Limb (tissue), 2 donors: ENCODE data around the gene CST7.

Experiments used
- DNase-seq, 2 donors: peaks; one replicate each; pipeline ENCODE4 v3.0.0-alpha.2; 2016; ENCODE audit errors: extremely low spot score in 2 of 2

The CST7 gene

DNA sequence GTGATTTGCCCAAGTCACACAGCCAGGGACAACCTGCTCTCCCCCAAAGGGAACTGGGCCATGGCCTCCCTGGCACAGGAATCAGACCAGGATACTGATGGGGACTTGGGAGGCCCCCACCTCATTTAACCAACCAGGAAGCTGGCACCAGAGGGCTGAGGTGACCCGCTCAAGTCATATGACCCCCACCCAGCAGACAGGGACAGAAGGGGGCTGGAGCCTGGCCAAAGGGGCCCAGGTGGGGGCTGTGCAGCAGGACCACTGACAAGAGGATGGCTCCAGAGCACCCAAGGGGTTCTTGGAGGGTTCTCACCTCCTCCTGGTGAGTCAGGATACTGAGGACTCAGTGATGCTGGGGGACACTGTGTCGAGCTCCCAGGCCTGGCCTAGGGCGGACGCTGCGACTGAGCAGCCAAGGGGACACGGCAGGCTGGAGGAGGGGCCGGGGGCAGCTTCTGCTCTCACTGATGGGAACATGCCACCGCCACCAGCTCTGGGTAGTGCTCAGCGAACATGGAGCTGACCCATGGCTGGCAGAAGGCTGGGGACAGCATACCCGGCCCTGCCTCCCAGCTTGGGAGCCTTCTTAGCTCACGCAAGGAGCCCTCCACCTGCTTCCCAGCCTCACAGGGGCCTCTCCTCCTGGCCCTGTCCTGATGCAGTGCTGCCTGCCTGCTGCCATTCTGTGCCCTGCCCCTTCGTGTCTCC, 1.2 kb downstream of the CST7 start:
- DNase-seq, result peak in 1 of 2 donors; percentile 28

DNA sequence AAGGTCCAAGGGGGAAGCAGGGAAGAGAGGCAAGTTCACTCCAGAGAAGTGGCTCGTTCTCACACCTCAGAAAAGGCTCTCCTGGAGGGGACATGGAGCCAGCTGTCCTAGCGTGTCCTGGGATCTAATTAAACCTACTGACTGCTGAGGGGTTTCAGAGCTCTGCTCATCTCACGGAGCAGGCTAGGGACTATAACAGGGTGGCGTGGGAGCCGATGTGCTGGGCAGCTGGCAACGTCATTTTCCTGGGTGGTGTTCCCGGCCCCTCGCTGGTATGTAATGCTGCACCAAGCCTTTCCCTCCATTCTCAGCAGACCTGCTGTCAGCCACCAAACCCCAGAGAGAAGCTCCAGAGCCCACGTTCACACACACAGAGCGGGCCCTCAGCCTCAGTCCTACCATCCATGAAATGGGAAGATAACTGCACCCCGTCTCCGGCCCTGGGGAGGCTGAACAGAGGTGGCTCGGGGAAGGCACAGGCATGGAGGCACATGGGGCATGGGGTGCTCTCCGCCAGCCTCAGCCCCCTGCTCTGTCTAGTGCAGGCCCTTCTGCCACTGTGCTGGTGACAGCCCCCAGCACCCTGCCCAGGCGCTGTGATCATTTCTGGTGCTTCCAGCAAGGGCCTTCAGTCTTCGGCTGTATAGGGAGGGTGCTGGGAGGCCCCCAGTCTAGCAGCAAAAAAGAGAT, 1.9 kb downstream of the CST7 start:
- peak in 1 of 2 donors; percentile 29 for DNase-seq

DNA sequence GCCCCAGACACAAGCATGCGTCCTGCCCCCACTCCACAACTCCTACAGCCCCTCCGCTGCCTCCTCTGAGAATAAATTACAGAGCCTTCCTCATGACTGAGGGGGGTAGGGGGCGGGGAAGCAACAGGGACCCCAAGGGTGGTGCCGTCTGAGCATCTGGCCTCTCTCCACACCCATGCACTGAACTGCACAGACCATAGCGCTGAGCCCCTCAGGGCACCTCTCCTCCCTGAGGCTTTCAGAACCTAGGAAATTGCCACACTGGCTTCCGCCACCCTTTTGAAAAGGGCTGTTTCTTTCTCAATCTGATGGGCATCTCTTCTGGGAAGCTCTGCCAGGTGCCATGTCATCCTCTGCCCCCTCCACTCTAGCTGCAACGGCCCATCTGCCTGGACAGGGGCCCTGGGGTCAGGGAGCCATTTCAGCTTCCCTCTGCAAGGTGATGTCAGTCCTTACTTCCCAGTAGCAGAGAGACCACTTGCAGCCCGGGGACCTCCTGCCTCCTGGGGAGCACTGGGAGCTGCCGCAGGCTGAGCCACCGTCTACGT, 2.5 kb downstream of the CST7 start:
- DNase-seq, result peak in 1 of 2 donors; percentile 18

DNA sequence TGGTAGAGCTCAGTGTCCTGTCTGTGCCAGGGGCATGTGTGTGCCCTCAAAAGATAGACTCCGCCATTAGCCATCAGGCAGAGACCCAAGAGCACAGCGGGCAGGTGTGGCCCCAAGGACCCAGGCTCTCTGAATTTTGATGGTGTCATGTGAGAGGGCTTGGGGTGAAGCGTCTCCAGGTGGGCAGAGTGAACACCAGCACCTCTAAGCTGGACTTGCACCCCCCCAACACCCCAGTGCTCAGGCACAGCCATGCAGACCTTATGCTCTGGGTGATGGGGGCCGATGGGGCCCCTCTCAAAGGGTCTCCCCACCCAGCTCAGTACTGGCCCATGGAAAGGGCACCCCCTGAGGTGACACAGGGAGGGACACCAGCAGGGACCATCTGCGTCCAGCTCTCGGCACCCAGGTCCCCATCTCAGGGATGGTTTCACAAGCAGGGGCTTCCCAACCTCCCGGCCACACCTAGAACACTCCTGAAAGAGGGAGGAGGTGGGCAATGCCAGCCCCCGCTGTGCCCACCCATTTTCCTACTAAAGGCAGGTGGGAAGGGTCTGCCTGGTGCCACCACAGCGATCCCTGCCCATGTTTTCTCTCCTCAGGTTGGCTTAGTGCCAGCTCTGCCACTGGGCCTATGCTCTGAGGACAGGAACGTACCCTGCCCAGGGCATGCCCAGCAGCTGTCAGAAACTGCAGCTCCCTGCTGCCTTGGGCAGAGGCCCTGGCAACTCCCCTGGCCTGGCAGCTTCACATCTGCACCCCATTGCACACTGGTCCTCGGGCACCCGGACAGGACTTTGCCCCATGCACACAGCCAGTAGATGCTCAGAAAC, 3.5 kb downstream of the CST7 start:
- DNase-seq, result peak in 1 of 2 donors; percentile 29

DNA sequence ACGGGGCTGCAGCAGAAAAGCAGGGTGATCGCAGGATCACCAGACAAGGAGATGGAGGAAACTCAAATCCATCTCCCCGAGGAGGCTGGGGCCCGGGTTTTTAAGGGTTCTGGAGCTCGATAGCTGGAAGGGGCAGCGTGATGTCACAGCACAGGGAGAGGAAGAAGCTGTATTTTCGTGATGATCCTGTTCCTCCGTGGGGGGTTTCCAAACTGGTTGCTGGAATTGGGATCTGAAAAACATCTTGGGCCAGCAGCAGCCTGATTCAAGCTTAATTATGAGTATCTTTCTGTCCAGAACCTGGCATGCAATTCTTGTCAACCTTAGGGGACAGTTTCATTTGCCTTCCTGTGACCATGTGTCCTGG, 4.1 kb downstream of the CST7 start:
- no peak for DNase-seq

DNA sequence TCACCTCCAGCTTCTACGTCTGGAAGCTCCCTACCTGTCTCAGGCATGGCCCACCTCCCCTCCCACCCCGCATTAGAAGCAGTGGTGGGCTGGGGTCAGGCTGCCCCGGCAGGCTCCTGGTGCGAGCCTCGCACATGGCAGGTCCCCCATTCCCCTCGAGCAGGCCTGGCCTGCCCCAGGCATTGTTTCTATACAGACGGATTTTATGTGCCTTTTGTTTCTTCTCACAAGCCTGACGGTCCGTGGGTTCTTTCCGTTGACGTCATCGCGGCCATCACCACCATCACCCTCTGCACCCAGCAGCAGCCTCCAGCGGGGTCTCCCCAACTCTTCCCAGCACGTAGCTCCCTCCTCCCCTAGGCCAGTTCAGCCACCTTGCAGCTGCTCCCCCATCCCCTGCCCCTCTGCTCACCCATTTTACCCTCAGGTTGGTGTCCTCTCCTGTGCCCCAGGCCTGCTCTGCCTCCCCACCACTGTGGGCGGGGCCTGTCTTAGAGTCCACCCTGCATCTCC, 4.6 kb downstream of the CST7 start:
- peak in 1 of 2 donors; percentile 26 for DNase-seq

DNA sequence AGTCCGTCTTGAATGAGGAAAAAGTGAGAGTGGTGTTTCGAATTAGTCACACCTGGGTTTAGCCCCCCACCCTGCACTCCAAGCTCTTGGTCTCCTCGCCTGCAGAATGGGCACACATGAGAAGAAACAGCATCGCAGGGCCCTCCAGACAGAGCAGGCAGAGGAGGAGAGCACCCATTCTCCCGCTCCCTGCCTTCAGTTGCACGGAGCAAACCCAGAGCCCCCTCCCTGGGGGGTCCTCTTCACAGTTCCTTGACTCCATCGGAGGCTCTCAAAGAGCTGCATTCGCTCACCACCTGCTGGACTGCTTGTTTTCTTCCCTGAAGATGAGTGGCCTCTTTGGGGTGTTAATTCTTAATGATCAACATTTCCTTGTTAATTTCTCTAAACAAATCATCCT, 5.1 kb downstream of the CST7 start:
- DNase-seq, result peak in 1 of 2 donors; percentile 20

DNA sequence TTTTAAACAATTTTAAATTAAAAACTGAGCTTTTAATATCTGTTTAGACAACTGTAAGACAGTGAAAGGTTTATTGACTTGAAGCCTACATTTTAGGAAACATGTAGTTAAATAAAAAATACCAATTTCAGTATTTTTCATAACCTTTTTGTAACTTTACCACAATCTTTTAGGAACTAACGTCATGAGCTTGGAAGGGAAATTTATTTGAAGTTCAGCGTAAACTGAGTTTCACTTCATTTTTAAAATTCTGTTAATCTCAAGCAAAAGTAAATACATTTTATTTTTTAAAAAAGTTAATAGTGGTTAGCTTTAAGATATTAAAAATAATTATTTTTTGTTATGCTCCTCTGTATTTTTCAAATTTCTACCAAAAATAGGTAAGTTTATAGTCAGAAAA, 5.5 kb downstream of the CST7 start:
- no peak for DNase-seq

DNA sequence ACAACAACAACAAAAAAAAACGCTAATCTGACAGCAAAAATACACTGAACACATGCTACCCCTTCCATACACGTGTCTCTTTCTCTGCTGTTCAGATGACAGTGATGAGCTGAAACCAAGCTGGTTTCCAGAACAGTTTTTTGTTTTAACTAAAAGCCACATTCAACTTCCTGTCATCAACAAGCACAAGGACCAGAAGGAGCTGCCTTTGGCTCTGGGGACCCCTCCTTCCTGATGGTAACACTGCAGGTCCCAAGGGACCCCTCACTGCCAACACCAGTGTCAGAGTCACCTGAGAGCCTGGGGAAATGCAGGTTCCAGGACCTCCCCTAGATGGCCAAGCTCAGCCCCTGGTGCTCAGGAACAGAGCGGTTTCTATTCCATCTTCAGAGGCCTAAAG, 6.0 kb downstream of the CST7 start:
- peak in 1 of 2 donors; percentile 18 for DNase-seq

DNA sequence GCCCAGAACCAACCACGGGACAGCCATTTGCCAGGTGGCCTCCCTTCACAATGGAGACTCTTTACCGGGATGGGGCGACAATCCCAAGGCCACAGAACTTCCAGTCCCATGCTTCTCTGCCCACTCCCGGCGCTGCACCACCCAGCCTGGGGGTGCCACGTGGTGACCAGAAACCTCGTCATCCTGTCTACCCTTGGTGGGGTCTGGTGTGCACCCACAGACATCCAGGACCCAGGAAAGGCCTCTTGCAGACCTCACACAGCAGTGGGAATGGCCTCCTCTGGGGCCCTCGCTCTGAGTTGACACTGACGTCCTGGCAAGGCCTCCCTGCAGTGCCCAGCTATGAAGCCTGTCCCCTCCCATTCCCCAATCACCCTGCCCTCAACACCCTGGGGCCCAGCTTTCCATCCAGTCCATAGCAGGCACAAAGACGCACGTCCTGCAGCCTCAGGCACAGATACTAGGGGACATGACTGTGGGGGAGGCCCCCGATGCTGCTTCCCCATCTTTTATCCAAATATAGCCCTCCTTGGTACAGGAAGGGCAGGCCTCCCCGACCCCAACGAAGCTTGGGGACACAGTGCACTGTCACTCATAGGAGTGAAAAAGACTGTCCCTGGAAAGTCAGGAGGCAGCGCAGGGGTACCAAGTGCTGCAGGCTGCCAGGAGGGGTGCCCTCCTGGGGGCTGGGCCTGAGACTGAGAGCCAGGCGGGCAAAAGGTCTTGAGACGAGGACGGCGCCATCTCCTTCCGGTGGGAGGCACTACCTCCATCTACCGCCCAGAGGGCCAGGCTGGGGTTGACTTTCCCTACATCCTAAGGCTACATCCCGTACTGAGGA, 7.2 kb downstream of the CST7 start:
- DNase-seq, result peak in 1 of 2 donors; percentile 19

DNA sequence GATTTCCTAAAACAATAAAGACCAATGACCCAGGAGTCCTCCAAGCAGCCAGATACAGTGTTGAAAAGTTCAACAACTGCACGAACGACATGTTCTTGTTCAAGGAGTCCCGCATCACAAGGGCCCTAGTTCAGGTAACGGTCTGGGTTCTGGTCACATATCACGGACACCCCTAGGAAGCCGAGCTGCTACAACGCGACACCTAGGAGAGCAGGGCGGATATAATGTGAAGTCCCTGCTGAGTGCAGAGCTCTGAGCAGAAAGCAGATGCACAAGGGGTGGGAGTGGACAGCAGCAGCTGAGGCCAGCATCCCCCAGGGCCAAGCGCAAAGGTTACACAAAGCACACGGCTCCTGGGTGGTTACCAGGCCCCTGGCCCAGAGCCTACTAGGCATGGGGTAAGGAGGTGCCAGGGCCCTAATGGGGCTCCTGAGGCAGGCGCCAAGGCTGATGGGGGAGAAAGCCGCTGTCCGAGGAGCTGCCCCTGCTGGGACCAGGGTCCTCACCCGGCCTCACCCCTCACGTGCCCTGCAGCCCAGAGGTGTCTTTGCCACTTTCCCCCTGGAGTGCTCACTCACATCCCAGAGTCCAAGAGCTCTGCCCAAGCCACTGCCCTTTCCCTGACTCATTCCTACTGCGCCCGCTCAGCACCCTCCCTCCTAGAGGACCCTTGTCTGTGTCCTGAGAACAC, 8.4 kb downstream of the CST7 start:
- peak in 1 of 2 donors; percentile 19 for DNase-seq

DNA sequence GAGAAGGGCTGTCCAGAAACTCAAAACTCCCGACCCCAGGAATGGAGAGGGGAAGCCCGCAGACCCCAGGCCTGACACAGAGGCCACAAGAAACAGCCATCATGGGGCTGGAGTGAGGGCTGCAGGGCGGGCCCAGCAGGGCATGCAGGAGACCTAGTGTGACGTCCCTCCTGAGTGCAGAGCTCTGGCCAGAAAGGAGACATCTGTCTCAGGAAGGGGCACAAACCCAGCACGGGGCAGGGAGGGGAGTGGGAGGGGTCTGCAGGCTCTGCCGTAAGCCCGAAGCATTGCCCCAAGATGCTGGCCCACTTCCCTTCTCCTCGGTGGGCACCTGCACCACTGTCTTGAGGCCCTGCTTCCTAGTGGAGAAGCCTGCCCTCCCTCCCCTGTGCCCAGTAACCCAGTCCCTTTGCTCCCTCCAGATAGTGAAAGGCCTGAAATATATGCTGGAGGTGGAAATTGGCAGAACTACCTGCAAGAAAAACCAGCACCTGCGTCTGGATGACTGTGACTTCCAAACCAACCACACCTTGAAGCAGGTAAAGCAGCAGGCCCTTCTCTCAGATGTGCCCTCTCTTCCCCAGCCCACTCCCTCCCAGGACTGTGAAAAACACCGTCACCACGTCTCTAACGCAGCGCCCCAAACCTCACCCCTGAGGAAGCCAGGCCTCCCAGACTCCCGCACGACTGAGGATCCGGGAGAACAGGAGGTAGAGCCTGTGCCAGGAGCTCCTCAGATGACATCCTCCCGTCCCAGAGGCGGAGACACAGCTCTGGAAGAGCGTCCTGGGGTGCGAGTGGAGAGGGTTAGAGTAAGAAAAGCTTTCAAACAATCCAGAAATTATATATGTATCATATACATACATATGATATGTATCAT, 9.7 kb downstream of the CST7 start:
- peak in 1 of 2 donors; percentile 14 for DNase-seq

DNA sequence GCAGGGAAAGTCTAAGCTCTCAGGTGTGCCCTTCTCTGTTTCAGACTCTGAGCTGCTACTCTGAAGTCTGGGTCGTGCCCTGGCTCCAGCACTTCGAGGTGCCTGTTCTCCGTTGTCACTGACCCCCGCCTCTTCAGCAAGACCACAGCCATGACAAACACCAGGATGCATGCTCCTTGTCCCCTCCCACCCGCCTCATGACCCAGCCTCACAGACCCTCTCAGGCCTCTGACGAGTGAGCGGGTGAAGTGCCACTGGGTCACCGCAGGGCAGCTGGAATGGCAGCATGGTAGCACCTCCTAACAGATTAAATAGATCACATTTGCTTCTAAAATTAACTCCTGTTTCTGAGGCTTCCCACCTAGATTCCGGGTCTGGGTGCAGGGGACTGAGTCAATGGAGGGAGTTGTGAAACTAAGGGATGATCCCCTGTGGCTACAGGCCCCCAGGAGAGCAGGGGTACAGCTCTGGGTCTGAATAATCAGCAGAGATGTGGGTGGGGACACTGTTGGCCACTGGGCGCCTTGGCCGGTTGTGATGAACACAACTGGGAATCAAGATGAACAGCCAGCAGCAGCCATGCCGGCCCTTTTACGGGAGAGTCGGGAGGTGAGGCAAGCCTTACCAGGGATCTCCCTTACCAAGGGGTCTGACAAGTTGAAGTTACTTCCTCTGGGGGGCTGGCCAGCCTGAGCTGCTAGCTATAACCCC, 10.7 kb downstream of the CST7 start:
- peak in 1 of 2 donors; percentile 18 for DNase-seq

DNA sequence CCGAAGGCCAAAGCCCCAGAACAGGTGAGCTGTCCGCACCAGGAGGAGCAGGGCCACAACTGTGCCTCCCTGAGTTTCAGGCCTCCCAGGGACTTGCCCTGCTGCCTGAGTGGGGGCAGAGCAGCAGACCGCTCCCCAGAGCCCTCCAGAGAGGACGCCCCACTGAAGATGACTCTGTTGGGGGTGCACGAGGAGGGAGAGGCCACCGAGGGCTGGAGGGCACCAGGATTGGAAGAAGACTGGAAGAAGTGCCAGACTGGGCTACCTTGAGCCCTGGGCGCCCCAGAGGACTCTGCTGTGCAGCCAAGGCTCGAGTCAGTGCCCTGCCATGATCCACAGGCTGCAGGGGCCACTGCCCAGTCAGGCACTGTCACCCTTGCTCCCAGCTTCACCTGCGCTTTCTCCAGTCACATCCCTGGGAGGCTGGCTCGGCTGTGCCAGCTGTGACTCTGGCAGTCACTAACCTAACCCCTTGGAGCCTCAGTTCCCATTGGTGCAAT, 11.3 kb downstream of the CST7 start:
- peak in 1 of 2 donors; percentile 20 for DNase-seq

DNA sequence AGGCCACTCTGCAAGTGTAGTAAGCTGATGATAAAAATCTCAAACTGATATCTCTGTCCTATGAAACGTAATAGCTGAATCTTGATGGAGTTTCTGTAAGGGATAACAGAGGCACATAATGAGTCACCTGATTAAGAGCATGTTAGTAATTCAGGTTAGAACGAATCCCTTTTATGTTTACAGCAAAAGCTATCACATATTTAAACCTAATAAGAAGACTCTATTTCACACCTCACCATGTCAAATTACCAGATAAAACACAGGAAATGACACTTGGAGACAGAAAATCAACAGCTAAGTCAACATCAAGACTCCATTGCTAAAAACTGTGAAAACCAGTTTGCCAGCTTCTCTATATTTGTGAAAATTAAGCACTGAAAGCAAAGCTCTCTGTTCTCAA, 11.8 kb downstream of the CST7 start:
- DNase-seq, result no peak

DNA sequence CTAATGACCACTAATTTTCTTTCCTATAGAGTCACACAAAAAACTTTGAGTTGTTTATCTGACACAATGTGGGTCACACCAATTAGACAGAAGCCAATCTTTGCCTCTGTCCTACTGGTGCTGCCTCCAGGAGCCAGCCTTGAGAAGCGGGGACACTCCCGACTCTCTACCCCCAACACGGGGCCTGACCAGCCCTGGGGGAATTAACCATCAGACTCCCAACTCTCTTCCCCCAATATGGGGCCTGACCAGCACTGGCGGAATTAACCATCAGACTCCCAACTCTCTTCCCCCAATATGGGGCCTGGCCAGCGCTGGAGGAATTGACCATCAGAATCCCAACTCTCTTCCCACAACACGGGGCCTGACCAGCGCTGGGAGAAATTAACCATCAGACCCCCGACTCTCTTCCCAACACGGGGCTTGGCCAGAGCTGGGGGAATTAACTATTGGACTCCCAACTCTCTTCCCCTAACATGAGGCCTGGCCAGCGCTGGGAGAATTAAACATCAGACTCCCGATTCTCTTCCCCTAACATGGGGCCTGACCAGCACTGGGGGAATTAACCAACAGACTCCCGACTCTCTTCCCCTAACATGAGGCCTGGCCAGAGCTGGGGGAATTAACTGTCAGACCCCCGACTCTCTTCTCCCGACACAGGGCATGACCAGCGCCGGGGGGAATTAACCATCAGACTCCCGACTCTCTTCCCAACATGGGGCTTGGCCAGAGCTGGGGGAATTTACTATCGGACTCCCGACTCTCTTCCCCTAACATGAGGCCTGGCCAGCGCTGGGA, 12.5 kb downstream of the CST7 start:
- no peak for DNase-seq

DNA sequence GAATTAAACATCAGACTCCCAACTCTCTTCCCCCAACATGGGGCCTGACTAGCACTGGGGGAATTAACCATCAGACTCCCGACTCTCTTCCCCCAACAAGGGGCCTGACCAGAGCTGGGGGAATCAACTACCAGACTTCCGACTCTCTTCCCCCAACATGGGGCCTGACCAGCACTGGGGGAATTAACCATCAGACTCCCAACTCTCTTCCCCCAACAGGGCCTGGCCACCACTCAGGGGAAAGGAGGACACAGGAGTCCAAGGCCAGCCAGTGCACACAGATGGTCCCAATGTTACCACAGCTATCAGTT, 13.1 kb downstream of the CST7 start:
- no peak for DNase-seq

DNA sequence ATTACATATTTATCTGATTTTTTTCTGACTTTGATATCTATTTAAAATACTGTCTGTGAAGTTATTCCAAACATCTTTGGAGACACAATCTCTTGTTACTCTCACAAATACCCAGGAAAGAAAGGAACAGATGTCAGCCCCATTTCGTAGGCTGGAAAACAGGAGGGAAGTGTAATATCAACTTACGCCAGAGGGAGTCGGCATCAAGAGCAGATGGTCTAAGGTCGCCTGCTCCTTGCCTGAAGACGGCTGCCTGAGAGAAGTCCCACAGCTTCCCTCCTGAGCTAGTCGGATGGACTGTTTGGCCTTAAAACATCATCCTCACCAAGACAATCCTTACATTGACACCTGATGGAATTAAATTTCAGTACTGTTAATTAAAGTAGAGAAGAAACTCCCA, 13.4 kb downstream of the CST7 start:
- no peak for DNase-seq
